ENCODE measurements around the gene CDC40.

DNA sequence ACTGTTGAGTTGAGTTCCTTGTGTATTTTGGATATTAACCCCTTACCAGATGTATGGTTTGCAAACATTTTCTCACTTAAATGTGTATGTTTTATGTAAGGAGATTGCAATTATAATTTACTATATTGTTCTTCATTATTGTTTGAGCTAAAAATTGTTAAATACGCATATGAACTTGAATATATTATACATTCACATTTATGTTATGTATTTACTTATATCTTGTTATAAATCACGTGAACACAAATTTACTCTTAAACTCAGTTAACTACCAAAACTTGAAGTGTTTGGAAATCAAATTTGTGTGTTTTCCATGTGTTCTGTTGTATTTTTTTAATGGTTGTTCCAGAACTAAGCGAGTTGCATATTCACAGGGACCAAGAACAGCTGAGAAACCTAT lies 18.3 kb downstream of the CDC40 start:
- no peak for TF ChIP-seq POLR2A (IDR thresholded peaks at IDR 0.05)
- TF ChIP-seq, protein P1, sequence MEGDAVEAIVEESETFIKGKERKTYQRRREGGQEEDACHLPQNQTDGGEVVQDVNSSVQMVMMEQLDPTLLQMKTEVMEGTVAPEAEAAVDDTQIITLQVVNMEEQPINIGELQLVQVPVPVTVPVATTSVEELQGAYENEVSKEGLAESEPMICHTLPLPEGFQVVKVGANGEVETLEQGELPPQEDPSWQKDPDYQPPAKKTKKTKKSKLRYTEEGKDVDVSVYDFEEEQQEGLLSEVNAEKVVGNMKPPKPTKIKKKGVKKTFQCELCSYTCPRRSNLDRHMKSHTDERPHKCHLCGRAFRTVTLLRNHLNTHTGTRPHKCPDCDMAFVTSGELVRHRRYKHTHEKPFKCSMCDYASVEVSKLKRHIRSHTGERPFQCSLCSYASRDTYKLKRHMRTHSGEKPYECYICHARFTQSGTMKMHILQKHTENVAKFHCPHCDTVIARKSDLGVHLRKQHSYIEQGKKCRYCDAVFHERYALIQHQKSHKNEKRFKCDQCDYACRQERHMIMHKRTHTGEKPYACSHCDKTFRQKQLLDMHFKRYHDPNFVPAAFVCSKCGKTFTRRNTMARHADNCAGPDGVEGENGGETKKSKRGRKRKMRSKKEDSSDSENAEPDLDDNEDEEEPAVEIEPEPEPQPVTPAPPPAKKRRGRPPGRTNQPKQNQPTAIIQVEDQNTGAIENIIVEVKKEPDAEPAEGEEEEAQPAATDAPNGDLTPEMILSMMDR (IDR thresholded peaks at IDR 0.05 in 8 of 11, conservative IDR thresholded peaks at IDR 0.05 in 3 of 11) = no peak
- TF ChIP-seq POLR2AphosphoS5 (IDR thresholded peaks at IDR 0.05) = no peak
